Measurements from ENCODE around the gene ANGEL1.
A peak's percentile ranks its signal among the peaks of the same experiment; 100 is the strongest.

The ANGEL1 gene

GRCh38 chr14:76814726-76815645, 2.3 kb upstream of the ANGEL1 start:
- DNase-seq: no peak

GRCh38 chr14:76812093-76812421, 625 bp downstream of the ANGEL1 start:
- no peak for DNase-seq

GRCh38 chr14:76811561-76811960, 1.1 kb downstream of the ANGEL1 start:
- no peak for DNase-seq

GRCh38 chr14:76810953-76811400, 1.7 kb downstream of the ANGEL1 start:
- peak; percentile 26 for DNase-seq

GRCh38 chr14:76810525-76810924, 2.2 kb downstream of the ANGEL1 start:
- no peak for DNase-seq

GRCh38 chr14:76808990-76809389, 3.7 kb downstream of the ANGEL1 start:
- DNase-seq: no peak

GRCh38 chr14:76808011-76808410, 4.7 kb downstream of the ANGEL1 start:
- no peak for DNase-seq

- DNase-seq: no peak
These were observed 6.2 kb downstream of the ANGEL1 start for GRCh38 chr14:76806446-76806845.

- DNase-seq: no peak
These were observed 18.7 kb downstream of the ANGEL1 start for GRCh38 chr14:76793956-76794355.

- no peak for DNase-seq
These were observed 19.4 kb downstream of the ANGEL1 start for GRCh38 chr14:76793324-76793723.

- no peak for DNase-seq
These were observed 20.3 kb downstream of the ANGEL1 start for GRCh38 chr14:76792422-76792821.

GRCh38 chr14:76786601-76787000, 26.1 kb downstream of the ANGEL1 start:
- no peak for DNase-seq

GRCh38 chr14:76784881-76785280, 27.8 kb downstream of the ANGEL1 start:
- DNase-seq: peak; percentile 54

GRCh38 chr14:76784266-76784874, 28.3 kb downstream of the ANGEL1 start:
- no peak for DNase-seq

GRCh38 chr14:76782885-76783566, 29.7 kb downstream of the ANGEL1 start:
- DNase-seq: no peak

GRCh38 chr14:76782115-76782884, 30.4 kb downstream of the ANGEL1 start:
- no peak for DNase-seq

GRCh38 chr14:76781648-76782051, 31.0 kb downstream of the ANGEL1 start:
- no peak for DNase-seq

- no peak for DNase-seq
These were observed 31.6 kb downstream of the ANGEL1 start for GRCh38 chr14:76780875-76781647.

GRCh38 chr14:76780360-76780759, 32.3 kb downstream of the ANGEL1 start:
- no peak for DNase-seq

GRCh38 chr14:76780058-76780345, 32.7 kb downstream of the ANGEL1 start:
- no peak for DNase-seq

GRCh38 chr14:76779221-76780057, 33.2 kb downstream of the ANGEL1 start:
- no peak for DNase-seq

All from stimulated activated CD4-positive, alpha-beta T cell treated with anti-CD3 and anti-CD28 coated beads, Interleukin-4, amount 100 ng/mL, for 24 hours (primary cell).